H1 (cell line): ENCODE results near the gene PRKCA. TPM values are rescaled to one million over a fixed set of nuclear protein-coding genes. Genes with fewer than 3 reads are reported as not detected.

Experiments
- CTCF ChIA-PET: fragments of 300-600 bp; sonication (Branson Sonifier 250); formaldehyde crosslinking; loops from one replicate; lab custom pipeline; 2021; ENCODE audit not compliant: partially characterized antibody; lab: Charles Lee
- POLR2A ChIA-PET: fragments of 300-600 bp; sonication (Branson Sonifier 250); formaldehyde crosslinking; loops from one replicate; lab custom pipeline; 2021; ENCODE audit warnings: inconsistent platforms; ENCODE audit not compliant: partially characterized antibody; lab: Charles Lee
- DNase-seq, 2 experiments: peaks; one replicate each; pipeline versions ENCODE4 v3.0.0 to v3.0.0-alpha.2; 2010 to 2022; ENCODE audit warnings: low spot score in 2 of 2, low read depth in 1 of 2, mixed read lengths in 1 of 2
- FAIRE-seq: peaks from 2 replicates; lab custom pipeline; 2011; peaks lifted over from hg19 to GRCh38; lab: Jason Lieb, UNC
- H2AFZ ChIP-seq: 2 replicates; pipeline ENCODE4 v1.8.1; 2012; ENCODE audit warnings: low read length, inconsistent platforms
- H2AK5ac ChIP-seq: 2 replicates; pipeline ENCODE4 v1.6.1; 2013; ENCODE audit warnings: low read depth, low read length
- H2BK120ac ChIP-seq: replicated peaks from 2 replicates; pipeline ENCODE3; 2013; ENCODE audit warnings: low read depth, low read length, inconsistent platforms
- H2BK12ac ChIP-seq: 2 replicates; pipeline ENCODE4 v1.6.1; 2013; ENCODE audit warnings: low read depth, low read length
- H2BK15ac ChIP-seq: 2 replicates; pipeline ENCODE4 v1.6.1; 2013; ENCODE audit warnings: low read length
- H2BK20ac ChIP-seq: 2 replicates; pipeline ENCODE4 v1.6.1; 2013; ENCODE audit warnings: low read length
- H2BK5ac ChIP-seq: 2 replicates; pipeline ENCODE4 v1.6.1; 2013; ENCODE audit warnings: low read depth, low read length
- H3K14ac ChIP-seq: 2 replicates; pipeline ENCODE4 v1.6.1; 2013; ENCODE audit warnings: inconsistent platforms; ENCODE audit not compliant: insufficient read length
- H3K18ac ChIP-seq: 2 replicates; pipeline ENCODE4 v1.6.1; 2013; ENCODE audit warnings: low read length; ENCODE audit errors: extremely low read depth
- H3K23ac ChIP-seq: 2 replicates; pipeline ENCODE4 v1.6.1; 2013; ENCODE audit warnings: inconsistent platforms; ENCODE audit not compliant: insufficient read length
- H3K23me2 ChIP-seq: 2 replicates; pipeline ENCODE4 v1.6.1; 2013; ENCODE audit warnings: low read depth, low read length
- H3K27ac ChIP-seq: 2 replicates; pipeline ENCODE4 v1.6.1; 2011; ENCODE audit warnings: low read depth, low read length, inconsistent platforms
- H3K27me3 ChIP-seq, 4 experiments: replicated peaks in 1 of 4; 1 replicate in 1 of 4; 2 replicates in 3 of 4; pipeline versions ENCODE4 v1.6.1 to v1.8.1; 2011 to 2013; ENCODE audit warnings: low read length in 3 of 4, mild to moderate bottlenecking in 3 of 4, inconsistent platforms in 2 of 4, mixed read lengths in 2 of 4, moderate library complexity in 1 of 4; ENCODE audit not compliant: control insufficient read depth in 3 of 4, insufficient read depth in 3 of 4; ENCODE audit errors: extremely low read depth in 1 of 4
- H3K36me3 ChIP-seq, 4 experiments: 2 replicates each; pipeline versions ENCODE4 v1.6.1 to v1.8.1; 2011 to 2013; ENCODE audit warnings: mild to moderate bottlenecking in 4 of 4, low read length in 3 of 4, moderate library complexity in 2 of 4, control low read depth in 1 of 4, inconsistent platforms in 1 of 4; ENCODE audit not compliant: insufficient read depth in 4 of 4, control insufficient read depth in 2 of 4
- H3K4ac ChIP-seq: replicated peaks from 2 replicates; pipeline ENCODE3; 2013; ENCODE audit warnings: low read length, low read depth, mixed read lengths, inconsistent platforms; ENCODE audit not compliant: insufficient read length
- H3K4me1 ChIP-seq, 4 experiments: replicated peaks in 1 of 4; 1 replicate in 1 of 4; 2 replicates in 3 of 4; pipeline versions ENCODE4 v1.6.1 to v1.8.1; 2011 to 2013; ENCODE audit warnings: low read length in 3 of 4, inconsistent platforms in 2 of 4, mixed read lengths in 1 of 4; ENCODE audit not compliant: insufficient read depth in 4 of 4, control insufficient read depth in 3 of 4
- H3K4me2 ChIP-seq, 2 experiments: 2 replicates each; pipeline versions ENCODE4 v1.6.1 to v1.8.1; 2011 to 2013; ENCODE audit warnings: low read depth in 2 of 2, low read length in 2 of 2, control low read depth in 1 of 2, inconsistent platforms in 1 of 2, mild to moderate bottlenecking in 1 of 2; ENCODE audit not compliant: insufficient read depth in 1 of 2
- H3K4me3 ChIP-seq, 4 experiments: fragments of 200-600, 300-600 bp in 1 of 4; sonication (generic), shearing (Covaris generic), sonication (Bioruptor Twin) in 1 of 4; 2 replicates each; pipeline versions ENCODE4 v1.5.1 to v1.8.1; 2011 to 2016; ENCODE audit warnings: low read length in 4 of 4, low read depth in 3 of 4, control low read depth in 2 of 4, inconsistent platforms in 2 of 4, mild to moderate bottlenecking in 2 of 4, mixed read lengths in 1 of 4, moderate library complexity in 1 of 4; ENCODE audit not compliant: insufficient read depth in 2 of 4; ENCODE audit errors: extremely low read depth in 1 of 4
- H3K56ac ChIP-seq: replicated peaks from 2 replicates; pipeline ENCODE3; 2013; ENCODE audit warnings: low read depth, mild to moderate bottlenecking, mixed read lengths, low read length, inconsistent platforms; ENCODE audit not compliant: insufficient read length
- H3K79me1 ChIP-seq: 2 replicates; pipeline ENCODE4 v1.6.1; 2013; ENCODE audit warnings: low read depth, low read length, control low read depth
- H3K79me2 ChIP-seq, 2 experiments: 2 replicates each; pipeline versions ENCODE4 v1.6.1 to v1.8.1; 2012 to 2013; ENCODE audit warnings: low read length in 2 of 2, mild to moderate bottlenecking in 2 of 2, inconsistent platforms in 1 of 2; ENCODE audit not compliant: insufficient read depth in 2 of 2, control insufficient read depth in 1 of 2
- H3K9ac ChIP-seq, 4 experiments: replicated peaks in 1 of 4; 1 replicate in 1 of 4; 2 replicates in 3 of 4; pipeline versions ENCODE4 v1.6.1 to v1.8.1; 2011 to 2013; ENCODE audit warnings: low read depth in 3 of 4, low read length in 3 of 4, control low read depth in 2 of 4, mild to moderate bottlenecking in 2 of 4, moderate library complexity in 2 of 4, inconsistent platforms in 1 of 4; ENCODE audit errors: extremely low read depth in 1 of 4
- H3K9me3 ChIP-seq, 2 experiments: 2 replicates each; pipeline versions ENCODE4 v1.6.1 to v1.8.1; 2012 to 2013; ENCODE audit warnings: mild to moderate bottlenecking in 2 of 2, moderate library complexity in 2 of 2, control low read depth in 1 of 2, inconsistent platforms in 1 of 2, low read depth in 1 of 2, low read length in 1 of 2, mixed read lengths in 1 of 2; ENCODE audit not compliant: insufficient read depth in 2 of 2
- H4K20me1 ChIP-seq, 2 experiments: replicated peaks in 1 of 2; 2 replicates each; pipeline versions ENCODE3 to v1.8.1; 2011 to 2013; ENCODE audit warnings: inconsistent platforms in 2 of 2, low read length in 2 of 2, mild to moderate bottlenecking in 1 of 2; ENCODE audit not compliant: insufficient read depth in 2 of 2, control insufficient read depth in 1 of 2
- H4K5ac ChIP-seq: 2 replicates; pipeline ENCODE4 v1.6.1; 2013; ENCODE audit warnings: low read length, low read depth, mixed read lengths, inconsistent platforms; ENCODE audit not compliant: insufficient read length
- H4K8ac ChIP-seq: 2 replicates; pipeline ENCODE4 v1.8.0; 2013; ENCODE audit warnings: mild to moderate bottlenecking, moderate library complexity, low read length, inconsistent platforms; ENCODE audit not compliant: insufficient read depth; ENCODE audit errors: extremely low read depth
- H4K91ac ChIP-seq: replicated peaks from 2 replicates; pipeline ENCODE3; 2013; ENCODE audit warnings: low read length, mixed read lengths, inconsistent platforms; ENCODE audit not compliant: insufficient read length
- ASH2L ChIP-seq: fragments of 200-600, 300-600 bp; sonication (generic); IDR thresholded peaks from one replicate; pipeline ENCODE4 v1.7.1; 2017; ENCODE audit warnings: low read length
- CHD1 ChIP-seq: IDR thresholded peaks from 2 replicates; pipeline ENCODE4 v1.6.1; 2012; ENCODE audit warnings: low read depth, low read length, improper control_type of control experiment
- PHF8 ChIP-seq: fragments of 200-600 bp; sonication (generic); conservative IDR thresholded peaks from 2 replicates; pipeline ENCODE4 v1.7.1; 2012; ENCODE audit warnings: low read depth, mild to moderate bottlenecking, inconsistent platforms, low read length, moderate library complexity
- SIN3A ChIP-seq, 2 experiments: IDR thresholded peaks in 1 of 2; conservative IDR thresholded peaks in 1 of 2; 2 replicates each; pipeline ENCODE4 v1.6.1; 2011 to 2012; ENCODE audit warnings: low read length in 2 of 2, improper control_type of control experiment in 1 of 2, low read depth in 1 of 2, mild to moderate bottlenecking in 1 of 2
- SIX5 ChIP-seq: IDR thresholded peaks from 2 replicates; pipeline ENCODE4 v1.6.1; 2011; ENCODE audit warnings: mild to moderate bottlenecking, low read depth, low read length
- SP1 ChIP-seq: IDR thresholded peaks from 2 replicates; pipeline ENCODE4 v1.6.1; 2011; ENCODE audit warnings: low read depth, low read length
- SUZ12 ChIP-seq: fragments of 200-600 bp; sonication (generic); IDR thresholded peaks from 2 replicates; pipeline ENCODE4 v1.6.1; 2012; ENCODE audit warnings: mild to moderate bottlenecking, inconsistent platforms, low read length, moderate library complexity, mixed read lengths
- YY1 ChIP-seq: IDR thresholded peaks from 2 replicates; pipeline ENCODE4 v1.6.1; 2011; ENCODE audit warnings: low read depth, mild to moderate bottlenecking, low read length
- WGBS, 2 experiments: shearing (Covaris generic) in 1 of 2; methylation state at CpG; one replicate each; pipeline versions ENCODE4 v1.1.6 to v1.1.7; 2013 to 2015; ENCODE audit warnings: low lambda C conversion rate in 2 of 2, mixed read lengths in 2 of 2, inconsistent platforms in 1 of 2, low coverage in 1 of 2, missing lambda C conversion rate in 1 of 2; ENCODE audit not compliant: insufficient replicate concordance in 2 of 2, insufficient coverage in 1 of 2, insufficient read length in 1 of 2; ENCODE audit errors: extremely low coverage in 1 of 2, missing lambda C conversion rate in 1 of 2; 5-methylcytosine and 5-hydroxymethylcytosine counted together
- polyA plus RNA-seq, 7 experiments: library from polyadenylated mRNA; depleted of rRNA in 3 of 7; stranded (reverse) in 5 of 7; unstranded in 2 of 7; fragments of >200 nt in 5 of 7; fragments of 200-250 nt in 2 of 7; gene quantifications; 1 replicate in 5 of 7; 2 replicates in 1 of 7; 4 replicates in 1 of 7; pipeline versions ENCODE4 v1.2.1 to v1.2.3, GENCODE V29; 2011 to 2013; ENCODE audit warnings: missing spikeins in 2 of 7, mixed read lengths in 2 of 7
- total RNA-seq: library from RNA; stranded (reverse); fragmentation: NEBNext Ultra II Directional; extraction: Animal tissue kit (Norgen Biotek cat#: 25700); gene quantifications from 2 replicates; pipeline ENCODE4 v1.2.1, GENCODE V29; 2021

Gene PRKCA
- total and polyA plus RNA-seq, 2 of the 8 experiments (the other 6 are each of a cell fraction or from before 2014, with no cell fraction given) = 5.8 to 17.8 TPM

- no peaks in the 10 kb centered on the region; the same call in 1 of the 2 replicates for H3K23me2 ChIP-seq
- DNase-seq (no peak), FAIRE-seq (no peak)
- H4K91ac ChIP-seq = no peak overlapping the region
- H3K4me3 ChIP-seq = no peak overlapping the region
- H3K27me3 ChIP-seq = no peaks in the 10 kb centered on the region
- no peak overlapping the region for H2AK5ac ChIP-seq
- H3K36me3 ChIP-seq = no peaks in the 10 kb centered on the region
- whole genome bisulfite sequencing, 2 experiments = 88% methylated on average over 7 of the region's 7 CpGs; no CpG with 5 or more reads in 1 of the 2 experiments
- no peak overlapping the region for H3K23ac ChIP-seq
- no peak overlapping the region for H3K56ac ChIP-seq
- H2BK20ac ChIP-seq = no peak overlapping the region
- no peaks in the 10 kb centered on the region; the same call in 1 of the 2 replicates for H3K79me1 ChIP-seq
- H2BK15ac ChIP-seq = no peak overlapping the region
- H3K9ac ChIP-seq = no peak overlapping the region
- H2BK12ac ChIP-seq = peak overlapping the region; percentile 23; the same call in 1 of the 2 replicates
- no peak overlapping the region for H3K27ac ChIP-seq
- no peaks in the 10 kb centered on the region for H3K9me3 ChIP-seq
- no peaks in the 10 kb centered on the region for H4K20me1 ChIP-seq
- H2AFZ ChIP-seq = no peak overlapping the region
- H3K4me2 ChIP-seq = no peak overlapping the region
- peaks cover 5 to 21% (median 16%) of the 10 kb centered on the region in 4 experiments; a peak in 6 of 7 replicates for H3K4me1 ChIP-seq
- no peak overlapping the region for H2BK5ac ChIP-seq
- 0 out of 2 replicates have a peak overlapping the region, but pooled peaks have one; percentile 5 for H3K18ac ChIP-seq
- H3K4ac ChIP-seq = no peak overlapping the region
- no peaks in the 10 kb centered on the region; a peak in 1 of 4 replicates for H3K79me2 ChIP-seq
- no peak overlapping the region for H3K14ac ChIP-seq
- no peak overlapping the region for H4K5ac ChIP-seq
- ChIA-PET POLR2A (no interaction called here), CTCF (interaction anchor here (0.7 kb wide), 1 partner anchor 284 kb away, joined by 3 read pairs; no protein-coding TSS in a partner anchor)
- no peak for TF ChIP-seq SP1
- TF ChIP-seq PHF8 = no peak
- no peak for TF ChIP-seq ASH2L
- no peak for TF ChIP-seq SUZ12
- TF ChIP-seq CHD1 = no peak
- no peak for TF ChIP-seq SIN3A (conservative IDR thresholded peaks at IDR 0.05 in 1 of 2, IDR thresholded peaks at IDR 0.05 in 1 of 2; ENCODE audit: low read depth in 1 of 2, low read length in 2 of 2)
- no peak for TF ChIP-seq SIX5
- no peak for TF ChIP-seq YY1
- H2BK120ac ChIP-seq = no peak overlapping the region
- H4K8ac ChIP-seq = no peak overlapping the region
These were observed 250.0 kb downstream of the PRKCA start for GRCh38 chr17:66552371-66552770.
